Naive thymus-derived CD4-positive, alpha-beta T cell (primary cell): ENCODE measurements around the gene PLCL1. TPM values are rescaled to one million over a fixed set of nuclear protein-coding genes. Genes with fewer than 3 reads are reported as not detected.

Source experiments
- ATAC-seq: fragments of 150-1000 bp; cut with Tn5 transposase; 2 replicates; pipeline ENCODE4 v1.10.0; 2021; ENCODE audit warnings: mild to moderate bottlenecking, moderate library complexity
- CTCF ChIA-PET: fragments of 350-600 bp; sonication (Branson Sonifier 250); formaldehyde crosslinking; loops from one replicate; lab custom pipeline; 2021; ENCODE audit warnings: antibody characterized with exemption; lab: Charles Lee
- POLR2A ChIA-PET: fragments of 350-600 bp; sonication (Branson Sonifier 250); formaldehyde crosslinking; loops from one replicate; lab custom pipeline; 2021; ENCODE audit warnings: antibody characterized with exemption, inconsistent platforms; lab: Charles Lee
- DNase-seq, 9 donors: peaks; one replicate each; pipeline versions ENCODE4 v3.0.0 to v3.0.0-alpha.2; 2020 to 2022; ENCODE audit warnings: mixed read lengths in 1 of 9
- H3K27ac ChIP-seq: one replicate; pipeline ENCODE4 v1.7.0; 2013; ENCODE audit warnings: mild to moderate bottlenecking, low read depth, low read length, moderate library complexity
- H3K27me3 ChIP-seq, 2 donors: one replicate each; pipeline ENCODE4 v1.7.0; 2013; ENCODE audit warnings: low read length in 2 of 2, mild to moderate bottlenecking in 2 of 2, moderate library complexity in 2 of 2; ENCODE audit not compliant: control insufficient read depth in 2 of 2, insufficient read depth in 2 of 2
- H3K36me3 ChIP-seq, 3 experiments: 1 replicate in 2 of 3; 2 replicates in 1 of 3; pipeline ENCODE4 v1.7.0; 2013; ENCODE audit warnings: low read length in 3 of 3, mild to moderate bottlenecking in 3 of 3, moderate library complexity in 1 of 3; ENCODE audit not compliant: insufficient read depth in 3 of 3, control insufficient read depth in 2 of 3
- H3K4me1 ChIP-seq, 2 donors: one replicate each; pipeline ENCODE4 v1.7.0; 2013; ENCODE audit warnings: low read length in 2 of 2, mild to moderate bottlenecking in 2 of 2, moderate library complexity in 1 of 2; ENCODE audit not compliant: control insufficient read depth in 2 of 2, insufficient read depth in 2 of 2
- H3K4me3 ChIP-seq: 2 replicates; pipeline ENCODE4 v1.7.0; 2013; ENCODE audit warnings: mild to moderate bottlenecking, low read length
- H3K9me3 ChIP-seq, 3 experiments: 1 replicate in 2 of 3; 2 replicates in 1 of 3; pipeline ENCODE4 v1.7.0; 2013; ENCODE audit warnings: low read length in 3 of 3; ENCODE audit not compliant: control insufficient read depth in 2 of 3
- H3K27ac Mint-ChIP-seq, 9 donors: one replicate each; pipeline ENCODE4 v1.8.0; 2020 to 2022; ENCODE audit warnings: mixed read lengths in 9 of 9, mild to moderate bottlenecking in 8 of 9, moderate library complexity in 5 of 9, inconsistent platforms in 2 of 9
- H3K27me3 Mint-ChIP-seq, 5 donors: one replicate each; pipeline ENCODE4 v1.8.0; 2021 to 2022; ENCODE audit warnings: mixed read lengths in 5 of 5, mild to moderate bottlenecking in 1 of 5
- H3K36me3 Mint-ChIP-seq, 5 donors: one replicate each; pipeline ENCODE4 v1.8.0; 2020 to 2022; ENCODE audit warnings: mixed read lengths in 5 of 5, mild to moderate bottlenecking in 3 of 5, inconsistent platforms in 1 of 5
- H3K4me1 Mint-ChIP-seq, 7 donors: one replicate each; pipeline ENCODE4 v1.8.0; 2020 to 2022; ENCODE audit warnings: mixed read lengths in 7 of 7, mild to moderate bottlenecking in 3 of 7, inconsistent platforms in 1 of 7
- H3K4me3 Mint-ChIP-seq, 10 donors: one replicate each; pipeline ENCODE4 v1.8.0; 2020 to 2022; ENCODE audit warnings: mild to moderate bottlenecking in 10 of 10, mixed read lengths in 10 of 10, moderate library complexity in 6 of 10, inconsistent platforms in 2 of 10
- H3K9me3 Mint-ChIP-seq, 11 donors: one replicate each; pipeline ENCODE4 v1.8.0; 2020 to 2022; ENCODE audit warnings: mixed read lengths in 11 of 11, mild to moderate bottlenecking in 4 of 11, inconsistent platforms in 1 of 11, moderate library complexity in 1 of 11
- intact Hi-C, 2 donors: fragments of 100-400 bp; cut with micrococcal nuclease; formaldehyde crosslinking; loops; one replicate each; pipeline ENCODE4 v1.15.1; 2023
- polyA plus RNA-seq, 2 donors: library from polyadenylated mRNA; unstranded; fragments of 300-500 nt; fragmentation: Illumina TruSeq; gene quantifications; one replicate each; pipeline ENCODE4 v1.2.3, GENCODE V29; 2021
- total RNA-seq, 6 experiments: library from RNA in 5 of 6; stranded (reverse) in 5 of 6; gene quantifications; 1 replicate in 5 of 6; 2 replicates in 1 of 6; pipeline ENCODE4 v1.2.3 and lab custom pipeline; 2021 to 2026

The PLCL1 gene
- total and polyA plus RNA-seq, 7 experiments from 2014 or later: 1.8 to 33.7 (median 22.7) TPM

GRCh38 chr2:197950006-197950405 is 145.6 kb downstream of the PLCL1 start:
- Histone ChIP-seq H3K27me3 (no peaks in the 10 kb centered on the region), H3K4me3 (no peak overlapping the region), H3K27ac (no peak overlapping the region), H3K36me3 (no peaks in the 10 kb centered on the region), H3K9me3 (no peaks in the 10 kb centered on the region), H3K4me1 (peaks cover 0 to 31% of the 10 kb centered on the region in 2 donors)
- Mint-ChIP-seq H3K4me1 (peaks cover 11 to 96% (median 91%) of the 10 kb centered on the region in 7 donors), H3K27me3 (peaks cover 0 to 2% (median 0%) of the 10 kb centered on the region in 5 donors), H3K4me3 (peak overlapping the region in 3 of 10 donors; percentile 2 to 6 (median 5)), H3K36me3 (peaks cover 0 to 4% (median 0%) of the 10 kb centered on the region in 5 donors), H3K9me3 (no peaks in the 10 kb centered on the region), H3K27ac (peak overlapping the region in 5 of 9 donors; percentile 2 to 83 (median 43))
- no peak for DNase-seq
- ATAC-seq: no peak
- intact Hi-C loops: no loop called here
- CTCF ChIA-PET: no interaction called here
- POLR2A ChIA-PET: no interaction called here

- Mint-ChIP-seq H3K27me3 (peaks cover 0 to 2% (median 0%) of the 10 kb centered on the region in 5 donors), H3K4me1 (peaks cover 11 to 97% (median 93%) of the 10 kb centered on the region in 7 donors), H3K27ac (peak overlapping the region in 5 of 9 donors; percentile 12 to 65 (median 54)), H3K9me3 (peaks cover 0 to under 1% (median 0%) of the 10 kb centered on the region in 11 donors), H3K4me3 (no peak overlapping the region), H3K36me3 (peaks cover 0 to 5% (median 3%) of the 10 kb centered on the region in 5 donors)
- Histone ChIP-seq H3K4me1 (peaks cover 0 to 28% of the 10 kb centered on the region in 2 donors), H3K27ac (no peak overlapping the region), H3K4me3 (no peak overlapping the region), H3K36me3 (no peaks in the 10 kb centered on the region), H3K27me3 (no peaks in the 10 kb centered on the region), H3K9me3 (no peaks in the 10 kb centered on the region)
- intact Hi-C loops: no loop called here
- POLR2A ChIA-PET: no interaction called here
- DNase-seq (no peak), ATAC-seq (no peak)
- CTCF ChIA-PET: no interaction called here
Measured at GRCh38 chr2:197950724-197951123, 146.3 kb downstream of the PLCL1 start.

GRCh38 chr2:197952540-197953202 is 148.3 kb downstream of the PLCL1 start:
- no peak for ATAC-seq
- peaks cover 11 to 97% (median 93%) of the 10 kb centered on the region in 7 donors for H3K4me1 Mint-ChIP-seq

GRCh38 chr2:197954328-197954727 is 149.9 kb downstream of the PLCL1 start:
- POLR2A ChIA-PET: interaction anchor here (0.8 to 1.4 kb wide), 3 partner anchors 10 to 116 kb away, joined by 3 to 5 read pairs (median 4); no protein-coding TSS in a partner anchor

More at GRCh38 chr2:197952540-197953202, 148.3 kb downstream of the PLCL1 start:
- peak overlapping the region in 7 of 9 donors; percentile 5 to 97 (median 65) for H3K27ac Mint-ChIP-seq
- Histone ChIP-seq H3K4me1 (peaks cover 0 to 25% of the 10 kb centered on the region in 2 donors), H3K36me3 (no peaks in the 10 kb centered on the region), H3K9me3 (no peaks in the 10 kb centered on the region), H3K27ac (no peak overlapping the region), H3K4me3 (no peak overlapping the region), H3K27me3 (no peaks in the 10 kb centered on the region)
- no peaks in the 10 kb centered on the region for H3K27me3 Mint-ChIP-seq
- H3K4me3 Mint-ChIP-seq: peak overlapping the region in 3 of 10 donors; percentile 14 to 58 (median 24)
- ChIA-PET POLR2A (interaction anchor here (0.5 kb wide), 1 partner anchor 1674 kb away, joined by 4 read pairs; no protein-coding TSS in a partner anchor), CTCF (no interaction called here)
- peaks cover 0 to 13% (median 5%) of the 10 kb centered on the region in 5 donors for H3K36me3 Mint-ChIP-seq
- H3K9me3 Mint-ChIP-seq: peaks cover 0 to 5% (median 0%) of the 10 kb centered on the region in 11 donors
- no peak for DNase-seq
- intact Hi-C loops: no loop called here

GRCh38 chr2:197958592-197959150 is 154.3 kb downstream of the PLCL1 start:
- intact Hi-C loops: no loop called here
- CTCF ChIA-PET: interaction anchor here (0.9 kb wide), 1 partner anchor 108 kb away, joined by 3 read pairs; no protein-coding TSS in a partner anchor
- POLR2A ChIA-PET: interaction anchor here (0.6 kb wide), 1 partner anchor 139 kb away, joined by 3 read pairs; no protein-coding TSS in a partner anchor
- Mint-ChIP-seq H3K36me3 (peaks cover 5 to 31% (median 27%) of the 10 kb centered on the region in 5 donors), H3K27me3 (no peaks in the 10 kb centered on the region), H3K4me1 (peaks cover 9 to 78% (median 76%) of the 10 kb centered on the region in 7 donors), H3K9me3 (peaks cover 0 to 17% (median 8%) of the 10 kb centered on the region in 11 donors), H3K4me3 (peak overlapping the region in 1 of 10 donors; percentile 4), H3K27ac (no peak overlapping the region)
- ATAC-seq (no peak), DNase-seq (no peak)
- Histone ChIP-seq H3K27me3 (no peaks in the 10 kb centered on the region), H3K4me3 (no peak overlapping the region), H3K4me1 (peaks cover 0 to 15% of the 10 kb centered on the region in 2 donors), H3K27ac (no peak overlapping the region), H3K36me3 (no peaks in the 10 kb centered on the region), H3K9me3 (no peaks in the 10 kb centered on the region)

More at GRCh38 chr2:197954328-197954727, 149.9 kb downstream of the PLCL1 start:
- Histone ChIP-seq H3K9me3 (no peaks in the 10 kb centered on the region), H3K27ac (peak overlapping the region; percentile 50), H3K36me3 (no peaks in the 10 kb centered on the region), H3K4me1 (peaks cover 0 to 20% of the 10 kb centered on the region in 2 donors), H3K27me3 (no peaks in the 10 kb centered on the region), H3K4me3 (no peak overlapping the region)
- peaks cover 11 to 97% (median 92%) of the 10 kb centered on the region in 7 donors for H3K4me1 Mint-ChIP-seq
- peak in 7 of 9 donors; percentile 47 to 82 (median 72) for DNase-seq
- peak overlapping the region in 8 of 9 donors; percentile 76 to 97 (median 89) for H3K27ac Mint-ChIP-seq
- H3K4me3 Mint-ChIP-seq: peak overlapping the region in 9 of 10 donors; percentile 22 to 76 (median 53)
- H3K9me3 Mint-ChIP-seq: peaks cover 0 to 5% (median 0%) of the 10 kb centered on the region in 11 donors
- H3K36me3 Mint-ChIP-seq: peaks cover 5 to 24% (median 12%) of the 10 kb centered on the region in 5 donors
- peak; percentile 89 for ATAC-seq
- CTCF ChIA-PET: interaction anchor here (1.0 kb wide), 2 partner anchors 13 to 140 kb away, joined by 3 read pairs; no protein-coding TSS in a partner anchor
- no peaks in the 10 kb centered on the region for H3K27me3 Mint-ChIP-seq
- intact Hi-C loops: loop anchor here in 1 of 2 donors (2.0 kb wide), 1 partner anchor 20 kb away; no protein-coding TSS in a partner anchor

- intact Hi-C loops: no loop called here
- DNase-seq (no peak), ATAC-seq (no peak)
- POLR2A ChIA-PET: no interaction called here
- peaks cover 3 to 72% (median 71%) of the 10 kb centered on the region in 7 donors for H3K4me1 Mint-ChIP-seq
- Histone ChIP-seq H3K4me1 (peaks cover 0 to 8% of the 10 kb centered on the region in 2 donors), H3K27ac (no peak overlapping the region), H3K27me3 (no peaks in the 10 kb centered on the region), H3K4me3 (no peak overlapping the region), H3K9me3 (no peaks in the 10 kb centered on the region), H3K36me3 (no peaks in the 10 kb centered on the region)
- H3K27me3 Mint-ChIP-seq: no peaks in the 10 kb centered on the region
- H3K27ac Mint-ChIP-seq: no peak overlapping the region
- CTCF ChIA-PET: no interaction called here
- no peak overlapping the region for H3K4me3 Mint-ChIP-seq
- peaks cover 0 to 24% (median 14%) of the 10 kb centered on the region in 11 donors for H3K9me3 Mint-ChIP-seq
- H3K36me3 Mint-ChIP-seq: peaks cover 6 to 37% (median 34%) of the 10 kb centered on the region in 5 donors
Measured at GRCh38 chr2:197959383-197959782, 155.0 kb downstream of the PLCL1 start.
